Testis (tissue), 3 donors: Measurements from ENCODE around the gene NDUFA8. TPM values are rescaled to one million over a fixed set of nuclear protein-coding genes. Genes with fewer than 3 reads are reported as not detected.

Source experiments
- DNase-seq: peaks from one replicate; pipeline ENCODE4 v3.0.0-alpha.2; 2019
- H3K27ac ChIP-seq, 2 donors: fragments of 200-600 bp; sonication (generic); one replicate each; pipeline ENCODE4 v1.5.1; 2019
- H3K27me3 ChIP-seq: fragments of 200-600 bp; sonication (generic); one replicate; pipeline ENCODE4 v1.5.1; 2019
- H3K36me3 ChIP-seq: fragments of 200-600 bp; sonication (generic); one replicate; pipeline ENCODE4 v1.5.1; 2017; ENCODE audit warnings: low read depth; ENCODE audit errors: missing control alignments
- H3K4me1 ChIP-seq: fragments of 200-600 bp; sonication (generic); one replicate; pipeline ENCODE4 v1.5.1; 2019
- H3K4me3 ChIP-seq, 2 donors: fragments of 200-600 bp; sonication (generic); one replicate each; pipeline ENCODE4 v1.5.1; 2017 to 2019
- H3K9me3 ChIP-seq: fragments of 200-600 bp; sonication (generic); one replicate; pipeline ENCODE4 v1.5.1; 2017
- CTCF ChIP-seq, 3 experiments: fragments of 450-650 bp in 2 of 3; fragments of 200-600 bp in 1 of 3; sonication (generic) in 1 of 3; IDR thresholded peaks; one replicate each; pipeline ENCODE4 v1.5.1; 2016 to 2019; ENCODE audit warnings: antibody characterized with exemption in 3 of 3, mild to moderate bottlenecking in 2 of 3, moderate library complexity in 1 of 3
- POLR2A ChIP-seq: fragments of 450-650 bp; IDR thresholded peaks from one replicate; pipeline ENCODE4 v1.6.1; 2017; ENCODE audit warnings: antibody characterized with exemption, mild to moderate bottlenecking, moderate library complexity
- WGBS, 2 donors: methylation state at CpG; one replicate each; pipeline ENCODE4 v1.1.5; 2018; 5-methylcytosine and 5-hydroxymethylcytosine counted together
- intact Hi-C: fragments of 100-400 bp; cut with DNase I; formaldehyde crosslinking; loops from one replicate; pipeline ENCODE4 v1.15.1; 2023; ENCODE audit warnings: low total_unique reads
- polyA plus RNA-seq: library from polyadenylated mRNA; stranded (reverse); fragments of 350-450 nt; fragmentation: Illumina TruSeq; extraction: RNeasy Lipid Tissue Mini Kit (QIAGEN cat#74804); gene quantifications from one replicate; pipeline ENCODE4 v1.2.3, GENCODE V29; 2014; ENCODE audit warnings: low read depth, low replicate concordance; ENCODE audit not compliant: insufficient read depth
- total RNA-seq, 2 donors: library from RNA; depleted of rRNA; stranded (reverse); fragments of >200 nt; gene quantifications; one replicate each; pipeline ENCODE4 v1.2.3, GENCODE V29; 2016

The NDUFA8 gene
- total and polyA plus RNA-seq, 3 donors from 2014 or later = 59.4 to 219 (median 62.1) TPM

GRCh38 chr9:122159925-122160246 lies 307 bp upstream of the NDUFA8 start:
- H3K36me3 ChIP-seq = no peaks in the 10 kb centered on the region
- no peak for TF ChIP-seq POLR2A
- no peak for TF ChIP-seq CTCF (IDR thresholded peaks at IDR 0.05)
- no peaks in the 10 kb centered on the region for H3K9me3 ChIP-seq
- H3K27ac ChIP-seq = no peak overlapping the region
- no peaks in the 10 kb centered on the region for H3K27me3 ChIP-seq
- H3K4me1 ChIP-seq = peaks cover 11% of the 10 kb centered on the region
- WGBS, 2 donors = 11 to 15% methylated on average over 5 to 6 of the region's 6 CpGs
- H3K4me3 ChIP-seq = peak overlapping the region; percentile 92 to 99
- intact Hi-C loops = no loop called here
- DNase-seq = no peak

GRCh38 chr9:122158202-122158601 lies 1.4 kb downstream of the NDUFA8 start:
- intact Hi-C loops = no loop called here
- DNase-seq = peak; percentile 47
- WGBS, 2 donors = 43 to 48% methylated on average over 3 of the region's 3 CpGs
- Histone ChIP-seq H3K4me1 (peaks cover 11% of the 10 kb centered on the region), H3K36me3 (no peaks in the 10 kb centered on the region), H3K27me3 (no peaks in the 10 kb centered on the region), H3K27ac (no peak overlapping the region), H3K4me3 (no peak overlapping the region), H3K9me3 (no peaks in the 10 kb centered on the region)
- TF ChIP-seq POLR2A = no peak
- TF ChIP-seq CTCF (IDR thresholded peaks at IDR 0.05) = peak; percentile 22 to 44 (median 29)

GRCh38 chr9:122155796-122156195 lies 3.8 kb downstream of the NDUFA8 start:
- WGBS, 2 donors = 85 to 87% methylated on average over 4 of the region's 4 CpGs
- intact Hi-C loops = no loop called here

GRCh38 chr9:122151267-122151828 lies 8.2 kb downstream of the NDUFA8 start:
- TF ChIP-seq POLR2A (no peak), CTCF (IDR thresholded peaks at IDR 0.05) (no peak)
- WGBS, 2 donors = 86 to 87% methylated on average over 4 of the region's 4 CpGs
- no peak for DNase-seq
- Histone ChIP-seq H3K27ac (no peak overlapping the region), H3K36me3 (no peaks in the 10 kb centered on the region), H3K27me3 (no peaks in the 10 kb centered on the region), H3K4me3 (no peak overlapping the region), H3K4me1 (peaks cover 4% of the 10 kb centered on the region), H3K9me3 (no peaks in the 10 kb centered on the region)
- intact Hi-C loops = no loop called here

More at GRCh38 chr9:122155796-122156195, 3.8 kb downstream of the NDUFA8 start:
- TF ChIP-seq CTCF (IDR thresholded peaks at IDR 0.05) (no peak), POLR2A (no peak)
- no peak for DNase-seq
- Histone ChIP-seq H3K9me3 (no peaks in the 10 kb centered on the region), H3K36me3 (no peaks in the 10 kb centered on the region), H3K27ac (no peak overlapping the region), H3K27me3 (no peaks in the 10 kb centered on the region), H3K4me1 (peaks cover 11% of the 10 kb centered on the region), H3K4me3 (no peak overlapping the region)

- Histone ChIP-seq H3K36me3 (no peaks in the 10 kb centered on the region), H3K27me3 (no peaks in the 10 kb centered on the region), H3K4me1 (peaks cover 6% of the 10 kb centered on the region), H3K4me3 (no peak overlapping the region), H3K27ac (no peak overlapping the region), H3K9me3 (no peaks in the 10 kb centered on the region)
- TF ChIP-seq CTCF (IDR thresholded peaks at IDR 0.05) (no peak), POLR2A (no peak)
- intact Hi-C loops = no loop called here
- DNase-seq = no peak
- WGBS, 2 donors = 69 to 81% methylated on average over 2 of the region's 2 CpGs
Observed at GRCh38 chr9:122145592-122145863, 14.1 kb downstream of the NDUFA8 start.
